ENCODE results near the gene C1D. TPM values are rescaled to one million over a fixed set of nuclear protein-coding genes. Genes with fewer than 3 reads are reported as not detected.

Gene C1D
- total RNA-seq, 1 donor from 2014 or later: 19.0 TPM

GRCh38 chr2:68031043-68031442 lies 31.8 kb downstream of the C1D start:
- no peak for TF ChIP-seq CTCF (IDR thresholded peaks at IDR 0.05; ENCODE audit: unreplicated experiment)
- Mint-ChIP-seq H3K27ac (no peak overlapping the region), H3K4me3 (ENCODE audit: low read depth) (no peak overlapping the region), H3K36me3 (ENCODE audit: insufficient read depth) (no peaks in the 10 kb centered on the region), H3K4me1 (ENCODE audit: low read depth) (peaks cover 1% of the 10 kb centered on the region), H3K27me3 (no peaks in the 10 kb centered on the region), H3K9me3 (ENCODE audit: low read depth) (peaks cover 2% of the 10 kb centered on the region)
- DNase-seq (ENCODE audit: low spot score, unreplicated experiment): no peak

GRCh38 chr2:68030529-68030928 lies 32.3 kb downstream of the C1D start:
- no peaks in the 10 kb centered on the region for H3K27me3 Mint-ChIP-seq
- DNase-seq (ENCODE audit: low spot score, unreplicated experiment): no peak
- H3K4me3 Mint-ChIP-seq (ENCODE audit: low read depth): no peak overlapping the region
- H3K4me1 Mint-ChIP-seq (ENCODE audit: low read depth): peaks cover 1% of the 10 kb centered on the region
- H3K27ac Mint-ChIP-seq: no peak overlapping the region
- peaks cover 6% of the 10 kb centered on the region for H3K9me3 Mint-ChIP-seq (ENCODE audit: low read depth)
- TF ChIP-seq CTCF (IDR thresholded peaks at IDR 0.05; ENCODE audit: unreplicated experiment): no peak
- H3K36me3 Mint-ChIP-seq (ENCODE audit: insufficient read depth): no peaks in the 10 kb centered on the region

- TF ChIP-seq CTCF (IDR thresholded peaks at IDR 0.05; ENCODE audit: unreplicated experiment): no peak
- Mint-ChIP-seq H3K27ac (no peak overlapping the region), H3K27me3 (no peaks in the 10 kb centered on the region), H3K9me3 (ENCODE audit: low read depth) (peaks cover 14% of the 10 kb centered on the region), H3K4me3 (ENCODE audit: low read depth) (no peak overlapping the region), H3K4me1 (ENCODE audit: low read depth) (peaks cover under 1% of the 10 kb centered on the region), H3K36me3 (ENCODE audit: insufficient read depth) (peaks cover 2% of the 10 kb centered on the region)
- no peak for DNase-seq (ENCODE audit: low spot score, unreplicated experiment)
Observed at GRCh38 chr2:68027959-68028358, 34.8 kb downstream of the C1D start.

GRCh38 chr2:68024450-68024849 lies 38.4 kb downstream of the C1D start:
- peaks cover 22% of the 10 kb centered on the region for H3K9me3 Mint-ChIP-seq (ENCODE audit: low read depth)
- H3K4me3 Mint-ChIP-seq (ENCODE audit: low read depth): no peak overlapping the region
- no peak for TF ChIP-seq CTCF (IDR thresholded peaks at IDR 0.05; ENCODE audit: unreplicated experiment)
- H3K27ac Mint-ChIP-seq: no peak overlapping the region
- peaks cover 2% of the 10 kb centered on the region for H3K36me3 Mint-ChIP-seq (ENCODE audit: insufficient read depth)
- no peak for DNase-seq (ENCODE audit: low spot score, unreplicated experiment)
- no peaks in the 10 kb centered on the region for H3K27me3 Mint-ChIP-seq
- H3K4me1 Mint-ChIP-seq (ENCODE audit: low read depth): no peaks in the 10 kb centered on the region

GRCh38 chr2:68023904-68024303 lies 38.9 kb downstream of the C1D start:
- Mint-ChIP-seq H3K4me3 (ENCODE audit: low read depth) (no peak overlapping the region), H3K9me3 (ENCODE audit: low read depth) (peaks cover 22% of the 10 kb centered on the region), H3K36me3 (ENCODE audit: insufficient read depth) (peaks cover 2% of the 10 kb centered on the region), H3K4me1 (ENCODE audit: low read depth) (no peaks in the 10 kb centered on the region), H3K27ac (no peak overlapping the region), H3K27me3 (no peaks in the 10 kb centered on the region)
- no peak for DNase-seq (ENCODE audit: low spot score, unreplicated experiment)
- TF ChIP-seq CTCF (IDR thresholded peaks at IDR 0.05; ENCODE audit: unreplicated experiment): no peak
